GM23338 (cell line): Measurements from ENCODE around the gene GUCY1A2.

Experiments used
- EZH2 ChIP-seq: fragments of 200-600 bp; sonication (generic); IDR thresholded peaks from one replicate; pipeline ENCODE4 v1.8.0; 2017; ENCODE audit warnings: antibody characterized with exemption, mild to moderate bottlenecking, low read depth; ENCODE audit not compliant: unreplicated experiment
- EZH2phosphoT487 ChIP-seq: fragments of 200-600 bp; sonication (generic); IDR thresholded peaks from one replicate; pipeline ENCODE4 v1.8.1; 2018; ENCODE audit warnings: antibody characterized with exemption; ENCODE audit not compliant: unreplicated experiment
- POLR2AphosphoS5 ChIP-seq: IDR thresholded peaks from 2 replicates; pipeline ENCODE4 v1.6.1; 2016; ENCODE audit warnings: antibody characterized with exemption, low read depth
- STAT1 ChIP-seq: IDR thresholded peaks from one replicate; pipeline ENCODE4 v1.6.1; 2016; ENCODE audit warnings: antibody characterized with exemption; ENCODE audit not compliant: unreplicated experiment
- TF ChIP-seq, protein P1 (sequence below): IDR thresholded peaks from one replicate; pipeline ENCODE4 v1.6.1; 2018; ENCODE audit warnings: antibody characterized with exemption; ENCODE audit not compliant: unreplicated experiment
- TF ChIP-seq, protein P2 (sequence below), 2 experiments: fragments of 200-600 bp in 1 of 2; sonication (generic) in 1 of 2; conservative IDR thresholded peaks; 2 replicates each; pipeline versions ENCODE4 v1.5.1 to v1.6.1; 2016 to 2017; ENCODE audit warnings: antibody characterized with exemption in 2 of 2, low read depth in 2 of 2, mild to moderate bottlenecking in 2 of 2, moderate library complexity in 1 of 2
- TF ChIP-seq, protein P3 (sequence below): IDR thresholded peaks from 2 replicates; pipeline ENCODE4 v1.6.1; 2016; ENCODE audit warnings: antibody characterized with exemption

DNA sequence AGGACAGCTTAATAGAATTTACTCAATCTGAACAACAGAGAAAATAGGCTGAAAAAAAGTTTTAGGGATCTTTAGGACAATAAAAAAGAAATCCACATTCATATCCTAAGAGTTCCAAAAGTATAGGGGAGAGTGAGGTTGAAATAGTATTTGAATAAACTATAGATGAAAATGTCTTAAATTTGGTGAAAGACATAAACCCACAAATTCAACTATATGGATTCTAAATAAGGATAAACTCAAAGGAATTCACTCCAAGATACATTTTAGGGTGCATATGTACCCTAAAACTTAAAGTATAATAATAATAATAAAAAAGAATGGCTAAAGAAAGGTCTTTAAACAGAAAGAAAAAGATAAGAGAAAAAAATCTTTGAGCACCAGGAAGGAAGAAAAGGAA, 203.1 kb downstream of the GUCY1A2 start:
- TF ChIP-seq, protein P1, sequence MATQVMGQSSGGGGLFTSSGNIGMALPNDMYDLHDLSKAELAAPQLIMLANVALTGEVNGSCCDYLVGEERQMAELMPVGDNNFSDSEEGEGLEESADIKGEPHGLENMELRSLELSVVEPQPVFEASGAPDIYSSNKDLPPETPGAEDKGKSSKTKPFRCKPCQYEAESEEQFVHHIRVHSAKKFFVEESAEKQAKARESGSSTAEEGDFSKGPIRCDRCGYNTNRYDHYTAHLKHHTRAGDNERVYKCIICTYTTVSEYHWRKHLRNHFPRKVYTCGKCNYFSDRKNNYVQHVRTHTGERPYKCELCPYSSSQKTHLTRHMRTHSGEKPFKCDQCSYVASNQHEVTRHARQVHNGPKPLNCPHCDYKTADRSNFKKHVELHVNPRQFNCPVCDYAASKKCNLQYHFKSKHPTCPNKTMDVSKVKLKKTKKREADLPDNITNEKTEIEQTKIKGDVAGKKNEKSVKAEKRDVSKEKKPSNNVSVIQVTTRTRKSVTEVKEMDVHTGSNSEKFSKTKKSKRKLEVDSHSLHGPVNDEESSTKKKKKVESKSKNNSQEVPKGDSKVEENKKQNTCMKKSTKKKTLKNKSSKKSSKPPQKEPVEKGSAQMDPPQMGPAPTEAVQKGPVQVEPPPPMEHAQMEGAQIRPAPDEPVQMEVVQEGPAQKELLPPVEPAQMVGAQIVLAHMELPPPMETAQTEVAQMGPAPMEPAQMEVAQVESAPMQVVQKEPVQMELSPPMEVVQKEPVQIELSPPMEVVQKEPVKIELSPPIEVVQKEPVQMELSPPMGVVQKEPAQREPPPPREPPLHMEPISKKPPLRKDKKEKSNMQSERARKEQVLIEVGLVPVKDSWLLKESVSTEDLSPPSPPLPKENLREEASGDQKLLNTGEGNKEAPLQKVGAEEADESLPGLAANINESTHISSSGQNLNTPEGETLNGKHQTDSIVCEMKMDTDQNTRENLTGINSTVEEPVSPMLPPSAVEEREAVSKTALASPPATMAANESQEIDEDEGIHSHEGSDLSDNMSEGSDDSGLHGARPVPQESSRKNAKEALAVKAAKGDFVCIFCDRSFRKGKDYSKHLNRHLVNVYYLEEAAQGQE: no peak
- TF ChIP-seq, protein P2, sequence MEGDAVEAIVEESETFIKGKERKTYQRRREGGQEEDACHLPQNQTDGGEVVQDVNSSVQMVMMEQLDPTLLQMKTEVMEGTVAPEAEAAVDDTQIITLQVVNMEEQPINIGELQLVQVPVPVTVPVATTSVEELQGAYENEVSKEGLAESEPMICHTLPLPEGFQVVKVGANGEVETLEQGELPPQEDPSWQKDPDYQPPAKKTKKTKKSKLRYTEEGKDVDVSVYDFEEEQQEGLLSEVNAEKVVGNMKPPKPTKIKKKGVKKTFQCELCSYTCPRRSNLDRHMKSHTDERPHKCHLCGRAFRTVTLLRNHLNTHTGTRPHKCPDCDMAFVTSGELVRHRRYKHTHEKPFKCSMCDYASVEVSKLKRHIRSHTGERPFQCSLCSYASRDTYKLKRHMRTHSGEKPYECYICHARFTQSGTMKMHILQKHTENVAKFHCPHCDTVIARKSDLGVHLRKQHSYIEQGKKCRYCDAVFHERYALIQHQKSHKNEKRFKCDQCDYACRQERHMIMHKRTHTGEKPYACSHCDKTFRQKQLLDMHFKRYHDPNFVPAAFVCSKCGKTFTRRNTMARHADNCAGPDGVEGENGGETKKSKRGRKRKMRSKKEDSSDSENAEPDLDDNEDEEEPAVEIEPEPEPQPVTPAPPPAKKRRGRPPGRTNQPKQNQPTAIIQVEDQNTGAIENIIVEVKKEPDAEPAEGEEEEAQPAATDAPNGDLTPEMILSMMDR (conservative IDR thresholded peaks at IDR 0.05; ENCODE audit: low read depth in 2 of 2): no peak
- TF ChIP-seq POLR2AphosphoS5: no peak
- no peak for TF ChIP-seq EZH2
- no peak for TF ChIP-seq EZH2phosphoT487
- TF ChIP-seq, protein P3, sequence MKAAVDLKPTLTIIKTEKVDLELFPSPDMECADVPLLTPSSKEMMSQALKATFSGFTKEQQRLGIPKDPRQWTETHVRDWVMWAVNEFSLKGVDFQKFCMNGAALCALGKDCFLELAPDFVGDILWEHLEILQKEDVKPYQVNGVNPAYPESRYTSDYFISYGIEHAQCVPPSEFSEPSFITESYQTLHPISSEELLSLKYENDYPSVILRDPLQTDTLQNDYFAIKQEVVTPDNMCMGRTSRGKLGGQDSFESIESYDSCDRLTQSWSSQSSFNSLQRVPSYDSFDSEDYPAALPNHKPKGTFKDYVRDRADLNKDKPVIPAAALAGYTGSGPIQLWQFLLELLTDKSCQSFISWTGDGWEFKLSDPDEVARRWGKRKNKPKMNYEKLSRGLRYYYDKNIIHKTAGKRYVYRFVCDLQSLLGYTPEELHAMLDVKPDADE: no peak
- TF ChIP-seq STAT1: no peak
